Measurements from ENCODE around the gene EPHB6.

EPHB6 gene

DNA sequence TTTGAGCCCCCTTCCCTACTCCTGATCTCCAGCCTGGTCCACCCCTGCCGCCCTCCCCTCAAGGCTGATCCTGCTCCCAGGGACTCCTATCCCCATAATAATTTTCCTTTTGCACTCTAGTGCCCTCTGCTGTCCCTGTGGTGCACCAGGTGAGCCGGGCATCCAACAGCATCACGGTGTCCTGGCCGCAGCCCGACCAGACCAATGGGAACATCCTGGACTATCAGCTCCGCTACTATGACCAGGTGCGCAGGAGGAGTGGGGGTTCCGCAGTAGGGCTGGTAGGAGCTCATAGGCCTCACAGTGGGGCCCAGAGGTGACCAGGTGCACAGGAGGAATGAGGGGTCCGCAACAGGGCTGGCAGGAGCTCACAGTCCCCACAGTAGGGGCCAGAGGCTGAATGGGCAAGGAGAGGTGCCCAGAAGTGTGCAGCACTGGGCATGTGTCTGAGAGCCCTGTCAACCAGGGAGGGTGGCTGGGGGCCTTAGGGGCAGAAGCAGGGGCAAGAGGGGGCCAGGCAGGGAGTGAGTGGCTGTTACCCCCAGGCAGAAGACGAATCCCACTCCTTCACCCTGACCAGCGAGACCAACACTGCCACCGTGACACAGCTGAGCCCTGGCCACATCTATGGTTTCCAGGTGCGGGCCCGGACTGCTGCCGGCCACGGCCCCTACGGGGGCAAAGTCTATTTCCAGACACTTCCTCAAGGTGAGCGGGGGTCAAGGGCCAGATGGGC, 11.7 kb downstream of the EPHB6 start:
- DNase-seq (ENCODE audit: low spot score) = peak; percentile 55

DNA sequence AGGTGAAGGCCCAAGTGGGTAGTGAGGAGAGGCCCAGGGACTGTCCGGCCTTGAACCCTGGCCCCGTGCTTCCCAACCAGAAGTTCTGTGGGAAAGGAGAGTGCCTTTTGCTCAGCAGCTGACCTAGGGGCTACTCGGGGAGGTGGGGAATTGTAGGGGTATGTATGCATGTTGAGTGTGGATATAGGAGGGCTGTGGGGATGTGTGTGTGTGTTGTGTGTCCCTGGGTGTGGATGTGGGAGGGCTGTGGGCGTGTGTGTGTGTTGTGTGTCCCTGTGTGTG, 12.2 kb downstream of the EPHB6 start:
- no peak for DNase-seq (ENCODE audit: low spot score)

DNA sequence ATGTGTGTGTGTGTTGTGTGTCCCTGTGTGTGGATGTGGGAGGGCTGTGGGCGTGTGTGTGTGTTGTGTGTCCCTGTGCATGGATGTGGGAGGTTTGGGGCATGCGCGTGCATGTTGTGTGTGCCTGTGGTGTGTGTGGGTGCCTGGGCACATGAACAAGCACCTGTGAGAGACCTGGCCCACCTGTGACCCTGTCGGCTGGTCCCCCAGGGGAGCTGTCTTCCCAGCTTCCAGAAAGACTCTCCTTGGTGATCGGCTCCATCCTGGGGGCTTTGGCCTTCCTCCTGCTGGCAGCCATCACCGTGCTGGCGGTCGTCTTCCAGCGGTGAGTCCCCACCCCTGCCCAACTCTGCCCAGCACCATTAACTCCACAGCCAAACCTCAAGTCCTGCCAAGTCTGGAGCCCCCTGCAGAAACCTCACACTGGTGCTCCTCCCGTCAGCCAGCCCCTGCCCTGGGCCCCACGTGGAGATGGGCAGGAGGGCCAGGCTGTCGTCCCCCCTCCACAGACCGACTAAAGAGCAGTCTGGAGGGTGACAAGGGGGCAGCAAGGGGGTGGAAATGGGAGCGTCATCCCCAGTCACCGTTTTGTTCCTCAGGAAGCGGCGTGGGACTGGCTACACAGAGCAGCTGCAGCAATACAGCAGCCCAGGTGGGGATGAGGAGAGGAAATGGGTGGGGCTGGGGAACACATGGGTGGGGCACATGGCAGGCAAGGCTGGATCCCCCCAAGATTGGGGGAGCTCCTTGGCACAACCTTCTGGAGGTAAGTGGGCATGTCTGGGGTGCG, 12.7 kb downstream of the EPHB6 start:
- DNase-seq (ENCODE audit: low spot score) = no peak

DNA sequence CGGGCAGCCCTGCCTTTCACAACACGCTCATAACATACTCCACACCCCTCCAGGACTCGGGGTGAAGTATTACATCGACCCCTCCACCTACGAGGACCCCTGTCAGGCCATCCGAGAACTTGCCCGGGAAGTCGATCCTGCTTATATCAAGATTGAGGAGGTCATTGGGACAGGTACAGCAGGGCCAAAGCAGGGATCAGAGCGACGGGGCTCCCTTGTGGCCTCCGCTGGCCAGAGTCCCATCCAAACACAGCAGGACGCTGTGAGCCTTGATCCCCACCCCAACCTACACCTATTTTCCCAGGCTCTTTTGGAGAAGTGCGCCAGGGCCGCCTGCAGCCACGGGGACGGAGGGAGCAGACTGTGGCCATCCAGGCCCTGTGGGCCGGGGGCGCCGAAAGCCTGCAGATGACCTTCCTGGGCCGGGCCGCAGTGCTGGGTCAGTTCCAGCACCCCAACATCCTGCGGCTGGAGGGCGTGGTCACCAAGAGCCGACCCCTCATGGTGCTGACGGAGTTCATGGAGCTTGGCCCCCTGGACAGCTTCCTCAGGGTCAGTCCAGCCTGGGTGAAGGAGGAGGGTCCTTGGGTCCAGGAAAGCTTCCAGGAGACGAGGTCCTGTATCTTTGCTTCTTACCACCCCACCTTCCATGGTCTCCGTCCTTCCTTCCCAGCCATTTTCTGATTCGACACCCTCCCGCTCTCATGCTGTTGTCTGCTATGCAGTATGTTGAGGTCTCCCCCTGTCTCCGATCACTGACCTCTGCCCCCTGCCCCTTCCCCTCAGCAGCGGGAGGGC, 13.5 kb downstream of the EPHB6 start:
- no peak for DNase-seq (ENCODE audit: low spot score)

DNA sequence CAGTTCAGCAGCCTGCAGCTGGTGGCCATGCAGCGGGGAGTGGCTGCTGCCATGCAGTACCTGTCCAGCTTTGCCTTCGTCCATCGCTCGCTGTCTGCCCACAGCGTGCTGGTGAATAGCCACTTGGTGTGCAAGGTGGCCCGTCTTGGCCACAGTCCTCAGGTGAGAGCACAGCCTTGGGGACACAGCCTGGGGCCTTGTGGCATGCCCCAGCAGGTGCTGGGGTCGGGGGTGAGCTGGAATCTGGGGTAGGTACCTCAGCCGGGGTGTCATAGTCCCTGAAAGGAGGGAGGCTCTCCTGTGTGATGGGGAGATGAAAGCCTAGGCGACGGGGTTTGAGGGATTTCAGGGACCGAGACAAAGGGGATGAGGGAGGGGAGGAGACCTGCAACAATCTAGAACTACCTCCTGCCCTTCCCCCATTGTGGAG, 14.1 kb downstream of the EPHB6 start:
- DNase-seq (ENCODE audit: low spot score) = no peak

DNA sequence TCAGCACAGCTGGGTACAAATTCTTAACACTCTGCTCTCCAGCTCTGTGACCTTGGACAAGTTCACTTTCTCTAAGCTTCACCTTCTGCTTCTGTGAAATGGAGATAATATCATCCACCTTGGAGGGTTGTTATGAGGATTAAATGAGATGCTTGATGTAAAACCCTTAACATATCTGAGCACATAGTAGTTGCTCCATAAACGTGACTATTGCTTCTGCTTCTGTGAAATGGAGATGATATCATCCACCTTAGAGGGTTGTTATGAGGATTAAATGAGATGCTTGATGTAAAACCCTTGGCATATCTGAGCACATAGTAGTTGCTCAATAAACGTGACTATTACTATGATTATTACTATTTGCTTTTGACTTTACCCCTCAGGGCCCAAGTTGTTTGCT, 14.6 kb downstream of the EPHB6 start:
- DNase-seq (ENCODE audit: low spot score) = no peak

DNA sequence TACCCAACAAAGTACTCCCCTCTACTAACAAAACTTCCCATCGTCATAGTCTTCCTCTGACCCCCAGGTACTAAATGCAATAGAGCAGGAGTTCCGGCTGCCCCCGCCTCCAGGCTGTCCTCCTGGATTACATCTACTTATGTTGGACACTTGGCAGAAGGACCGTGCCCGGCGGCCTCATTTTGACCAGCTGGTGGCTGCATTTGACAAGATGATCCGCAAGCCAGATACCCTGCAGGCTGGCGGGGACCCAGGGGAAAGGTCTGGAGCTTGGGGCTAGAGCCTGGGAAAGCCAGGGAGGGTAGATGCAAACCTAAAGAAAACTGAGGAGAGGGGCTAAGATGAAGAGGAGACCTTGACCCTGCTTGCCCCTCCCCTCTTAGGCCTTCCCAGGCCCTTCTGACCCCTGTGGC, 15.3 kb downstream of the EPHB6 start:
- no peak for DNase-seq (ENCODE audit: low spot score)

DNA sequence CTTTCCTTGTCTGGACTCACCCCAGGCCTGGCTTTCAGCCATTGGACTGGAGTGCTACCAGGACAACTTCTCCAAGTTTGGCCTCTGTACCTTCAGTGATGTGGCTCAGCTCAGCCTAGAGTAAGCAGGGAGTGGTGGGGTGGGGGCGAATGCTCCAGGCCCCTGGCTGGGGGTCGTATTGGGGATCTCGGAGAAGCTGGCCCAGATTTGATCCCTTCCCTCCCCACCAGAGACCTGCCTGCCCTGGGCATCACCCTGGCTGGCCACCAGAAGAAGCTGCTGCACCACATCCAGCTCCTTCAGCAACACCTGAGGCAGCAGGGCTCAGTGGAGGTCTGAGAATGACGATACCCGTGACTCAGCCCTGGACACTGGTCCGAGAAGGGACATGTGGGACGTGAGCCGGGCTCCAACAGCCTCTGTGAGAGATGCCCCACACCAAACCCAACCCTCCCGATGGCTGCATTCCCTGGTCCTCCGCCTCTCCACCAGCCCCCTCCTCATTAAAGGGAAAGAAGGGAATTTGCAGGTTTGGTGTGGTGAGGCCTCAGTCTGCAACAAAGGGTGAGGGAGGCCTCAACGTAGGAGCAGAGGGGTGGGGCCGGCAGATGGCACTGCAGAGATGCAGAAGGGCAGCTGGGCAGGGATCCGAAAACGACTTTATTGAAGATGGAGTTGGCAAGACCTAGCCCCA, 15.8 kb downstream of the EPHB6 start:
- no peak for DNase-seq (ENCODE audit: low spot score)

DNA sequence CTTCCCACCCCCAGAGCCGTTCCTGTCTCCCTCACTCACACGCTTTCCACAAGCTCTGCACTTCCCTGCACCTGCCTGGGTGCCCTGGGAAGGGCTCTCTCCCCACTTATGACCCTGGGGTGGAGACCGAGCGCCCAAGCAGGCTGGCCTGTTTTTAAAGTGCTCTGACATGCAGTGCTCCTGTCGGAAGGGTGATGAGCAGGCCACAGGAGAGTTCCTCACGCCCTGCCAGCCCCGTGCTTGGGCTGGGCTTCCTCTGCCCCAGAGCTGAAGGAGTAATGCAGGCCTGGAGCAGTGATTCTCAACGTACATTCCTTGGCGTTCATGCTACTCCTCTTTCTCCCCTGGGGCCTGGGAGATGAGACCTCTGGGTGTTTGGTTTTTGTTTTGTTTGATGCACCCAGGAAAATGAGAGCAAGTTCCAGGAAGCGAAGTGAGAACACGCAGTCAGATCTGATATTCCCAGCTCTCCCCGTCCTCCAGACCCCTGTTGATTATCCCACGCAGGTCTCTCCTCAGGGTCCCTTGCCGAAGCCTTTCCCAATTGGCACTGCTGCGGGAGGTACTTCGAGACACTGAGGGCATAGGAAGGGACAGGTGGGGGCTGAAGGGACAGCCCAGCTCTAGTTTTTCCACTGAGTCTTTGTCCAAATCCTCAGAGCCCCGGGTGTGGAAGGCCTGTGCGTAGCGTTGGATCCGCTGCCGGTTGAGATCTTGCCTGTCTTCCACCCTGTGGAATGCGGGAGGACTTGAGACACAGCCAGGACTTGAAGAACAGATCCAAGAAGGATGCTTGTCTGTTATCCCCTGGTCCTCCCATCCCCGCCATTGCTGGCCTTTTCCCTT, 16.6 kb downstream of the EPHB6 start:
- DNase-seq (ENCODE audit: low spot score) = no peak

DNA sequence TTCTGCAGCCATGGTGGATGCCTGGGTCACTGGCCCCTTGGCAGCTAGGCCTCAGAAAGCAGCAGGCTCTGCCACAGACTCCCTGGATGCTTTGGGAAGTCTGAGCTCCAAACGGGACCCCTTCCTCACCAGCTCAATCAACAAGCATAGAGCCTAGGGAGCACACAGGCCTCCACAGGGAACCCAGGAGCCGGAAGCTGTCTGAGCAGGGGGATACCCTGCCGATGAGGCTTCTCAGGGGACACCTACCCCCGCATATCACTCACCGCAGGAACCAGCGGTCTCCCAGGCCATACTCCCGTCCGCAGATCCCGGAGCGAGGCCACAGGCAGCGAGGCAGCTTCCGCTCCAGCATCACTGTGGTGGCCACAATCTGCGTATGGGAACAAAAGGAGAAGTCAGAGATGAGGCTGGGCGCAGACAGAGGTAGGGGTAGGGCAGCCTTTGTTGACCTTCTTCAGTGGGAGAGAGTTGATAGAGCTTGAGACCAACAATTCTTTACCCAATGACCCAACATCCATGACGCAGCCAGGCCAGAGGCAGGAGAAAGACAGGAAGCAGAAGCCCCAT, 17.3 kb downstream of the EPHB6 start:
- no peak for DNase-seq (ENCODE audit: low spot score)

DNA sequence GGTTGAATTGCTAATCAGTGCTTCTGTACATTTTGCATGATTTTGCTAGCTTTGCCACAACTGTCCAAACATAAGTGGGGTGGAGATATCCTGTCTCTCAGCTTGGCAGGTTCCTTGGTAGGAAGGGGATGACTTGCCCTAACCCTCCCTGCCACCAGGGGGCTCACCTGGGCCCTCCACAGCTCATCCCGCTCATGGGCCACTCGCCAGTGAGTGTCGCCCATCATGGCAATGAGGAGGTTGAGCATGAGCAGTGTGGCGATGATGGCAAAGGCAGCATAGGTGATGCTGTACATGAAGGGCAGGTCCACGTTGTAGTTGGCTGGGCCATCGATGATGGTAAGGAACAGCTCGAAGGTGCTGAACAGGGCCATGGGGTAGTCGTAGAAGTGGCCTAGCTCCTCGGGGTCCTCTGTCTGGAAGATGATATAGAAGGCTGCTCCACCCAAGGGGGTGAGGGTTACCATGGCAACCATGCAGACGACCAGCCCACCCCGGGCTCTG, 18.5 kb downstream of the EPHB6 start:
- DNase-seq (ENCODE audit: low spot score) = peak; percentile 65

DNA sequence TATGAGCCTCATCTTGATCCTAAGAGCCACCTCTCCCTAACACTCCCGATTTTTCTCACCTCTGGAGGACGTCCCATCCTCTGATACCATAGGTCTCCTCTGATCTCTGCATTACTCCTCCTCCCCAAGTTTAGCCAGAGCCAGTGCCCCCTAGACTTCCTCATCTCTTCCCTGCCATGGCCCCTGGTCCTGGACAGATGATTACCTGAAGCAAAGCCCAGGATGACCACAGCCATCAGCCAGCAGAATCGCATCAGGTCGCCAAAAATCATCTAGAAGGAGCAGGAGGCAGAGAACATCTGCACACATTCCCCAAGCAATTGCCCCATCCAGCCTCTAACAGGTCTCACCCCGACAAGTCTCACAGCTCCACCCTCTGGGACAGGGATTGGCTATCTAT, 19.0 kb downstream of the EPHB6 start:
- no peak for DNase-seq (ENCODE audit: low spot score)

DNA sequence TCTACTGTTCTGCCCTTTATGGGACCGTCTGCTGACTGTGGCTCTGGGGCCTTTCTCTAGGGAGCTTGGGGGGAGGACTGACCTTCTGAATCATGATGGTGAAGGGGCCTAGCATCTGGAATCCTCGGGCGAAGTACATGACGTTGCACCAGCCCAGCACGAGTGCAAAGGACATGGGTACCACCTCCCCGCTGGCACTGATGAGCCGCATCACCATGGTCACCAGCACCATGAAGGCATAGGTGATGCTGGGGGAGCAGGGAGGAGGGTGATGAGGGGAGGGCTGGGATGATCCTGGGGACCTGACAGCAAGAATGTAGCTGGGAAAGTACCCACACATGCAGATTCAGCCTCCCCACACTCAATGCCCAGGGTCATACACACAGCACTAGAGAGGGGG, 19.5 kb downstream of the EPHB6 start:
- DNase-seq (ENCODE audit: low spot score) = no peak

DNA sequence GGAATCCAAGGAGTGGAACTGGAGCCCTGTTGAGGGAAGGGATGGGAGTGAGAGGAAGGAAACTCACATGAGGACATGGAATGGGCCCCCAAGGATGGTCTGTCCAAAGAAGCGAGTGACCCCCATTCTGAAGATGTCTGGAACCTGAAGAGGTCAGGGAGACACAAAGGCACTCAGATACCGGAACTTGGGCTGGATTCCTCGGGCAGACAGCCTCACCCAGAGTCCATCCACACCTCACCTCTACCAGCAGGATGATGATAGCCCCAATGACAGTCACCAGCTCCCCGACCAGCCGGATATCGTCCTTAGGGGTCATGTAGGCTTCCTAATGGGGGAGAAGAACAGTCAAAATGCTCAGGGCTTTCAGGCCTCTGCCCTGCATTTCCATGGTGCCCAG, 20.0 kb downstream of the EPHB6 start:
- no peak for DNase-seq (ENCODE audit: low spot score)

DNA sequence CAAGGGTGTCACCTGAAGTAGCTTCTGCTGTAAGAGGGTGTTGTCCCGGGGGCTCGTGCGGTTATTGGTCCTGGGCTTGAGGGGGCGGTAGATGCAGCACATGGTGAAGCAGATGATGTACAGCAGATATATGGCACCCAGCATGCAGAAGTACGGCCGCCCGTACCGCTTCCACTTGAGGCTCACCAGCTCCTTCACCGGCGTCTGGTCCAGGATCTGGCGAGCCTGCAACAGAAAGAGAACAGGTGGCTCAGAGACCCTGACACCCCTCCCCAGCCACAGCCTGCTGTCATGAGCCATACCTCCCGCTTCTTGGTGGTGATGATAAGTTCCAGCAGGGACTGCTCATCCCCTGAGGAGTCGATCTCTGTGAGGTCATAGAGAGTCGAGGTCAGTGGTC, 20.6 kb downstream of the EPHB6 start:
- DNase-seq (ENCODE audit: low spot score) = no peak

DNA sequence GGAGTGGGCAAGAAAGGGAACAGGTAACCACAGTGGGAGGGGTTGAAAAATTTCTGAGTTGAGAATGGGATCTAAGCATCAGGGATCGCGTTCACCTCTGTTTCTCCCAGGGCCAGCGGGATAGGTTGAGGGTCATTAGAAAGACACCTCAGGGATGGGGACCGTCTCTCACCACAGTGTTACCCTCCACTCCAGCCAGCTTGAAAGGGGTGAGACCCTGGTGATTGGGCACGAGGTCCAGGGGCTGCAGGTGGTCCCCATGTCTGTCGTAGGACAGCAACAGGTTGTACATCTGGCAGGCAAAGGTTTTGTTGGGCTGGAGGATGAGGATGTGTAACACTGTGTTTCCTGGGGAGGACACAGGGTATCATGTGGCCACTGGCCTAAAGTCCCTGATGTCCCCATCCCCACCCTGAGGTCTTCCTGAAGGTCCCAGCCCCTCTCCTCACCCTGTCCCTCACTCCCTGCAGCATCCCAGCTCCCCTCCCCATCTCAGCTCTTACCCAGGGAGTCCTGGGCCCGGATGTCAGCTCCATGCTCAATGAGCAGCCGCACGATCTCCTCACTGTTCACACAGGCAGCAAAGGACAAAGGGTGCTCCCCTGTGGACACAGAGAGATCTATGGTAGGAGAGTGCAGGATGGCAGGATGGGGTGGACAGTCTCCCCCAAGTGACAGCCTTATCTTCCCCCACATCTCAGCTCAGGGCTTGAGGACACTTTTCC, 21.5 kb downstream of the EPHB6 start:
- no peak for DNase-seq (ENCODE audit: low spot score)

DNA sequence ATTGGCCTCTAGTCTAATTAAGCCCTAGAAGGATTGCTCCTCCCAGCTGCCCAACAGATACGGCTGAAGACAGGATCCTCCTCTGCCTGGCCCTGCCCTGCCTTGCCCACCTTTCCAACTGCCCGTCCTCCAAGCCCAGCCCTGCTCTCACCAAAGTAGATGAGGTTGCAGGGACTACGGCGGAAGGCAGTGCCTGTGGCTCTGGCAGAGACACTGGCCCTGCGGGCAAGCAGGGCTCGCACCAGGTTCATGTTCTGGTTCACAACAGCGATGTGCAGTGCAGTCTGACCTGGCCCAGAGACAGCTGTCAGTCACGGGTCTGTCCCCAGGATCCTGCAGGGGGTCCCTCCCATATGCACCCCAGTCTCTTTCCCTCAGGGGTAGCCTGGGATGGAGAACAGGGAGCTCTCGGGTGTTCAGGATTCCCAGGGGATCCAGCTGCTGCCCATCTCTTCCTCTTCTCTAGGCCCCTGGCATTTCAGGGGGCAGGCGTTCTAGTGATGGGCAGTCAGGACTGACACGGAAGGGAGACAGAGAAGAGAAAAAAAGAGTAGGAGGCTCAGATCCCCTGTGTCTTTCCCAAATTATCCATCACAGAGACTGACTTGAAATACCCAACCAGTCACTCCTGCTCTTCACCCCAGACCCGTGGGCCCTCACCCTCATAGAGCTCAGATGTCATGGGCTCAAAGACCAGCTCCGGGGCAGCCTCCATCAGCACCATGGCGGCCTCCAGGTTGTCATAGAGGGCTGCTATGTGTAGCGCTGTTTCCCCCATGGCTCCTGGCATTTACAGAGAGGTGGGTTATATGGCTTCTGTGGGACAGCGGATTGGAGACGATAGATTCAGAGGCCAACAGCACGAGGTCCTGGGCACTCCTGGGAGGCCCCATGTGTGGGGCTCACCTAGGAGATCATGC, 22.4 kb downstream of the EPHB6 start:
- DNase-seq (ENCODE audit: low spot score) = no peak

DNA sequence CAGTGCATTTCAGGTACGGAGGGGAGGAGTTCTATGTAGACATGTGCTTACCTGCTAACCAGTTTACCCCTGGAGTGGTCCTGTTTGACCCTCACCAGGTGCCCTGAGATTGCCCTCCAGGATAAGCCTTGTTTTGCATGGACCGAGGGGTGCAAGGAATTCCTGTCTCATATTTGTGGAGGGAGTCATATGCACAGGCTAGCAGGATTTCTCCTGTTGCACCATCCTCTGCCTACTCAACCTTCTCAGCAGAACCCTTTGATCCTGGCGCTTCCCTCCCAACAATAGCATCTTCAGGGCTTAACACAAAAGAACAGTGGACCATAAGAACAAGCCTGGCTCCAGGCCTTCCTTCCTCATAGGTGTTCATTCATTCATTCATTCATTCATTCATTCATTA, 23.4 kb downstream of the EPHB6 start:
- DNase-seq (ENCODE audit: low spot score) = no peak

DNA sequence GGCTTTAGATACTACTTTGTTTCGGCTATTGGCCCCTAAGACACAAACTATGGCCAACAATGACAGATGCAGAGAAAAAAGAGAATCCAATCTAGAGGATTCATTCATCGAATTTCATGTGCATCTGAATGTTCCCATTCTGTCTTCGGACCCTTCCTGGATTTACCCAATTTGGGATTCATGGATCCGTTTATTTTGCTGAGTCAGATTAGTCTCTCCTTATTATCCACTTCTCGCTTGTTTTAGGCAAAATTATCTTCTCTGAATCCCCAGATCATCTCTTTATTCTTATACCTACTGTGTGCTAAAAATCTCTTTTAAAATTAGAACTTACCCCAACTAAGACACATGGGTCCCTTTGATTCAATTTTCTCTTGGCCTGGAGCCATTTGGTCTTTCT, 24.2 kb downstream of the EPHB6 start:
- DNase-seq (ENCODE audit: low spot score) = no peak

Data from hematopoietic multipotent progenitor cell treated with erythropoietin and hydrocortisone succinate and interleukin-3 and kit ligand, for 15 days (in vitro differentiated cells).